ENCODE measurements around the gene ALKBH4.
"Not testable (repeated sequence)": the region's sequence is repeated elsewhere in the genome, so short reads cannot be mapped to it uniquely, and the experiment has no call there.

Gene ALKBH4

DNA sequence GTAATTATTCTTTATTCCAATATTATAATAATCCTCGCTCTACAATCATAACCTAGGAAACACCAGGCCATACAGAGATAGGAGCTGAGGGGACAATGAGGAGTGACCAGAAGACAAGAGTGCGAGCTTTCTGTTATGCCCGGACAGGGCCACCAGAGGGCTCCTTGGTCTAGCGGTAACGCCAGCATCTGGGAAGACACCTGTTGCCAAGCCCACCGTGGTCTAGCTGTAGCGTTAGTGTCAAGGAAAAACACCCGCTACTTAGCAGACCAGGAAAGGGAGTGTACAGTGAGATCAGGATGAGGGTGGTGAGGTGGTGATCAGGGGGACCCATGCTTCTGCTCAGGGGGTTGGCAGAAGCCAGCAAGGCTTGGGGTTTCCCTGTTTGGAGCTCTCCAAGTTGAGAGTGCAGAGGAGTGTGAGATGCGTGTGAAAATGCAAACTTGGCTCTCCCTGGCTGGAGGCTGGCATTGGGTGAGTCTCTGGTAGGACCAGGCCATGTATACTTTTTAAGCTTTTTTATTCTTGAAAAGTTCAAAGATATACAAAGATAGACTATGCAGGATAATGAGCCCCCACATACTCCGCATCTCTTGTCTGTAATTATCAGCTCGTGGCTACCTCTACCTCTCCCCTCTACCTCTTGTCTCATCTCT lies 15.4 kb upstream of the ALKBH4 start:
- H3K4me3 ChIP-seq (ENCODE audit: low read length); DNase-seq (ENCODE audit: low read depth, low spot score): not testable (repeated sequence)

- H3K4me3 ChIP-seq (ENCODE audit: low read length); DNase-seq (ENCODE audit: low read depth, low spot score): not testable (repeated sequence)
Observed at GRCh38 chr7:102479209-102479584, 14.5 kb upstream of the ALKBH4 start.

DNA sequence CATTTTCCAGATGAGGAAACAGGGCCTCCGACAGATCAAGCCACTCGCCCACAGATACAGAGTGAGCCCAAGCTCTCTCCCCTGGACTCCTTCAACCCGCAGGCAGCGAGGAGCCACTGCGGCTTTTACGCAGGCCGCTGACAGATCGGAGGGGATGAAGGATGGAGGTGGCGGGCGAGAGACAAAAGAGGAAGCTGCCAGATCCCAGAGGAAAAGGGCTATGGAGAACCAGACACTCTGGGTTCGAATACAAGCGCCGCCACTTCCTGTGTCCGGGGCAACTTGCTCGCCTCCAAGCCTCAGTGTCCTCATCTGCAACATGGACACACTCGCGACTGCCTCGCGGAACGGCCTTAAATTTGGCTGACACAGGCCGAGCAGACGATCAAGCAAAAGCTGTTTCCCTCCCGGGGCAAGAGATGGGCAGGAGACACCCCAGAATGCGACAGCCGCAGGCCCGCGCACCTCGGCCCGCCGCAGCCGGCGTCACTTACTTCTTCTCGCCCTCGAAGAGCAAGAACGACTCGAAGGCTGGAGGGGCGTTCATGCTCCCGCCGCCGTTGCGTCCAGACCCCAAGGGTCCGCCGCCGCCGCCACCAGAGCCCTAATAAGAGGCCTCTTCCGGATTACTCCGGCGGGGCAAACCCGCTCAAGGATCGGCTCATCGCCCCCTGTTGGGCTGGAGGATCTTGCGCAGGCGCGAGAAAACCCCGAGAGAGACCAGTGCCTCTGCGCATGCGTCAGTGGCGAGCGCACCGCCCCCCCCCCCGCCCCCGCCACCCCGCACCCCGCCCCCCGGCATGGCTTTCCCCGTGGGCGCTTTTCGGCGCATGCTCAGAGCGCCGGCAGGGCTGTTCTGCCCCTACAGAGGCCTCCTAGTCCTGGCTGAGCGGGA lies 13.9 kb upstream of the ALKBH4 start, which contains the start of gene POLR2J:
POLR2J (minus strand) TSS at position 609 of the 895 bp plus-strand sequence; CDS start at position 547, 62 bp downstream.
- peak; percentile 79 for DNase-seq (ENCODE audit: low read depth, low spot score)
- H3K4me3 ChIP-seq (ENCODE audit: low read length): peak within 1 kb of the TSS; percentile 46

DNA sequence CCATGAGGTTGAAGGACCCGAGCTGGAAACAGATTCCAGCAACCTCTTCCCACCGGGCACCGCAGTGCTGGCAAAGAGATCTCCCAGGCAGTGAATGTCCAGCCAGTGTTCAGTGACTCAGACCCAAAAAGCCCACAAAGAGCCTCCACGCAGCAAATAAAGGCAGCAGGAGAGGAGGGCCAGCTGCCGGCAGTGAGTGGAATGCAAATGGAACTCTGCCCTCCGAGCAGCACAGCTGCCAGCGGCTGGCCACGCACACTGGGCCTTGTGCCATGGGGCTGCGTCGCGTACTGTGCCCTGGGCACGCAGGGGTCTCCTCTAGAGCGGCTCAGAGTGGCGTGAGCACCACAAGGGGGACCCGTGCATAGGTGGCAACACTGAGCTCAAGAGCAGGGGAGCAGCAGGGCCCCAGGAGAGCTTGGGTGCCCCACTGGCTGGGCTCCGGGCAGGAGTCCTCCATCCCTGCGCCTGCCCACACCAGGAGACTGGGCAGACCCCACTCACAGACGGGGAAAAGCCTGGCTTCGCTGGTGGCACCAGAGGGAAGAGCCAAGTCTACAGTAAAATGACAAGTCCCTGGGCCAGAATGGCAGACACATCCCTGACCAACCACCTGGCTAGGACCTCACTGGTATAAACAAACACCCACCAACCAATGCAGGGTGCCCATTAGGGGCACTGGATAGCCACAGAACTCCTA lies 10.2 kb upstream of the ALKBH4 start:
- DNase-seq (ENCODE audit: low read depth, low spot score); H3K4me3 ChIP-seq (ENCODE audit: low read length): not testable (repeated sequence)

DNA sequence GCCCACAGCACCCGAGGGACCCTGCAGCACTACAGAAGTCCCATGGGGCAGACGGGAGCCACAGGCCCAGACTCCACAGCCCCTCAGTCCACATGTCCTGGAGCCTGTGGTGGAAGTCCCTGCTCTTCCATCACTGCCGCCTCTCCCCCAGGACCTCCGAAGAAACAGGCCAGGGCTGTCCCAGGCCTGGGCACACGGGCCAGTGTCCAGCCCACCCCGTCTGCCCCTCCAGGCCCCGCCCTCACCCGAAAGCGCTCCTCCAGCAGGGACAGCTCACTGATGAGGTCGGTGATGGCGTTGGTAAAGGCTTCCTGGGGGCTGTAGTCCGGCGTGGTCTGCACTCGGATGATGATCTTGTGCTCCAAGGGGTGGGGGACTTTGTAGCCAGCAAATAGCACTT lies 9.5 kb upstream of the ALKBH4 start:
- not testable (repeated sequence) for DNase-seq (ENCODE audit: low read depth, low spot score); H3K4me3 ChIP-seq (ENCODE audit: low read length)

DNA sequence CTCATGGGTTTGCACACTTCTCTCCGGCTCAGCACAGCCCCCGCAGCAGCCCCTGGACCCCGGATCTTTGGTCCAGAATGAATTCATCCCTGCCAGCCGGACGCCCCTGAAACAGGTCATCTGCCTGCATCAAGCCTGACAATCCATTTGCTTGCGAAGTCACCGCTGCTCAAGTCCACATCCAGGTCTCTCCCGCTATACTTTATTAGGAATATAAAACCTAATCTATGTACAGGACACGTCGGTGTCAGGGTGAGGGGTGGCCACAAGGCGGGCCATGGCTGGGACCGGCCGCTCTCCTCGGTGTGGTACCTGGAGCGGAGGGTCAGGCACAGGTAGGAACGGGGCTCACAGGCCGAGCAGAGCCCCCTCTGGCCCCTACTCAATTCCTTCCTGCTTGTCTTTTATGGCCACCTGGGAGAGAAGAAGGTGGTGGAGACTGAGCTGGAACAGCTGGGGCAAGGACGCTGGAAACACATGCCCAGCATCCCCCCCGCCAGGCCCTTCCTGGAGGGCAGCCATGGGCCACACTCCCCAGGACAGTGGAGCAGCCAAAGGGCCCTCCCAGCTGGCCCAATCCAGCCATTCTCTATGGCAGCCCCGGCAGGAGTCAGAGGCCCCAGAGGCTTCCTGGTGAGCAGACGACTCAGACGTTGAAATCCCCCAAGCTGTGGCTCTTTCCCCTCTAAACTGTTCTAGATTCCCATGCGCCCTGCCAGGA lies 8.8 kb upstream of the ALKBH4 start:
- no peak for DNase-seq (ENCODE audit: low read depth, low spot score)
- H3K4me3 ChIP-seq (ENCODE audit: low read length): no peak overlapping the region

GRCh38 chr7:102472126-102473041 lies 7.7 kb upstream of the ALKBH4 start:
- DNase-seq (ENCODE audit: low read depth, low spot score): no peak
- H3K4me3 ChIP-seq (ENCODE audit: low read length): no peak overlapping the region

DNA sequence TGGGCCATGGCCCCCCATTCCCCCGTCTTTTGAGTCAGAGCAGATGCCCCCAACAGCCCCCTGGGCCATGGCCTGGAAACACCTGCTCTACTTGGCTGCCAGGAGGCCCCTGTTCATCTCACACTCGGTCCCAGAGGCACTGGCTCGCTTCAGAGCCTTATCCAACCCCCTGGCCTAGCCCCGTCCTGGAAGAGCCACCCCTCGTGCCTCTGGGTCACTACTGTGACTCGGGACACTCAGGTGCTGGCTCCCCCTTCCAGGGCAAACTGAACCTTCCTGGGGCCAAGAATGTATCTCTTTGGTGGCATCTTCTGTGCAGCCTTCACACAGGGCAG lies 7.1 kb upstream of the ALKBH4 start:
- DNase-seq (ENCODE audit: low read depth, low spot score): no peak
- H3K4me3 ChIP-seq (ENCODE audit: low read length): no peak overlapping the region

DNA sequence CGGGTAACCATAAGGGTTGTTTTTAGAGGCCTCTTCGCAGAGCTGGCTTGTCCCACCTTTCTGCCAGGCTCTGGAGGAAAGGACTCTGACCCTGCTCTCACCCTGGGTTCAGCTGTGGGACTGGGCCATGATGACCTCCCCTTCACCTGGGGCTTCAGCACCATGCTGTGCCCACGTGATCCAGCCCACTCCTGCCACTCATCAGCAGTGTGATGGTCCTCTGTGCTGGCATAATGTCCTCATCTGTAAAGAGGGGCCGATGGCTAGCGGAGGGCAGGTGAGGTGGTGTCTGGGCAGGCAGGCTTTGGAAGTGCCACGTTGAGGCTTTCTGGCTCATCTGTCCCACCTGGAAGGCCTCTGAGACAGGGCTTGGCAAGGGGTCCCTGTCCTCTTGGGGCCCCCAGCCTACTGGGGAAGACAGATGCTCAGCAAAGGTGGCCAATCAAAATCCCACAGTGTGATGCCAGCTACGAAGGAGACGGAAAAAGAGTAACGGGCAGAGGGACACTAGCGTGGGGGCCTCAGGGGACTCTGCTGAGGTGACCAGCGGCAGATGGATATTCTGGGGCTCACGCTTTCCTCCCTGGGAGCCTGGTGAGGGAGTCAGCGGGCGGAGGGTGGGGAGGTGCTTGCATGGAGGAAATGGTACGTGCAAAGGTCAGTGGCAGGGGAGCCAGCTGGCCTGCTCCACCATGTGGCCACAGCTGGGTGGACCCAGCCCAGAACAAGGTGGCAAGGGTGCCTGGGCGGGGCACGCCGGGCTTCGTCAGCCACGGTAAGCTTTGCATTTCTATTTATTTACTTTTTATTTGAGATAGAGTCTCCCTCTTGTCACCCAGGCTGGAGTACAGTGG lies 5.5 kb upstream of the ALKBH4 start:
- H3K4me3 ChIP-seq (ENCODE audit: low read length): no peak overlapping the region
- no peak for DNase-seq (ENCODE audit: low read depth, low spot score)

GRCh38 chr7:102469351-102469971 lies 4.8 kb upstream of the ALKBH4 start:
- no peak overlapping the region for H3K4me3 ChIP-seq (ENCODE audit: low read length)
- no peak for DNase-seq (ENCODE audit: low read depth, low spot score)

- DNase-seq (ENCODE audit: low read depth, low spot score): no peak
Observed at GRCh38 chr7:102468478-102469350, 4.1 kb upstream of the ALKBH4 start.

DNA sequence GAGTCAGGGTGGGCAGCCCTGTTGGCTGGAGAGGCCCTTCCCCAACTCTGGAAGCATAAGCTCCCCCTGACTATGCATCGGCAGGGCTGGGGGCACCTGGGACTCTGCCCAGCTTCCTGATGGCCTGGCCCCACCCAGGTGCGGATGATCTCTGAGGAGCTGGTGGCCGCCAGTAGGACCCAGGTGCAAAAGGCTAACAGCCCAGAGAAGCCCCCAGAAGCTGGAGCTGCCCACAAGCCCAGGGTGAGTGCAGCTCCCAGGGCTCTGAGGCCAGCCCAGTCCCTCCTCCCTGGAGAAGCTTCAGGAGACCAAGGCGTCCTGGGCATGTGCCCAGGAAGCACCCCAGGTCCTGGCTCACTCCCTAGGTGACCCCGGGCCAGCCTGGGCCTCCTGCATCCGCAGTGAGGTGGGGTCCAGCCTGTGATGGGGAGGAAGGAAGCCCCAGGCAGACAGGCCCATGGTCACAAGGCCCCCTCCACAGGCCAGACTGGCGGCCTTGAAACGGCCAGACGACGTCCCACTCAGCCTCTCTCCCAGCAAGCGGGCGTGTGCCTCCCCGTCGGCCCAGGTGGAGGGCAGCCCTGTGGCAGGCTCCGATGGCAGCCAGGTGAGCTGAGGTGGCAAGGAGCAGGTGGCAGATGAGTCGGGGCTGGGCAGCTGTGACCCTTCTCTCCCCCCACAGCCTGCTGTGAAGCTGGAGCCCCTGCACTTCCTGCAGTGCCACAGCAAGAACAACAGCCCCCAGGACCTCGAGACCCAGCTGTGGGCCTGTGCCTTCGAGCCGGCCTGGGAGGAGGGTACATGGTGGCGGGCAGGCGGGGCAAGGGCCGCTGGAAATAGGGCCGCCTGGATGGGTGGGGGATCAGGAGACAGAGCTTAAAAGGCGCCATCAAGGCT lies 3.2 kb upstream of the ALKBH4 start:
- no peak for DNase-seq (ENCODE audit: low read depth, low spot score)
- no peak overlapping the region for H3K4me3 ChIP-seq (ENCODE audit: low read length)

More at GRCh38 chr7:102468478-102469350, 4.1 kb upstream of the ALKBH4 start:
- no peak overlapping the region for H3K4me3 ChIP-seq (ENCODE audit: low read length)

- no peak for DNase-seq (ENCODE audit: low read depth, low spot score)
- H3K4me3 ChIP-seq (ENCODE audit: low read length): peak overlapping the region; percentile 100; the same call in 1 of the 2 replicates
Observed at GRCh38 chr7:102466097-102466496, 1.4 kb upstream of the ALKBH4 start.

DNA sequence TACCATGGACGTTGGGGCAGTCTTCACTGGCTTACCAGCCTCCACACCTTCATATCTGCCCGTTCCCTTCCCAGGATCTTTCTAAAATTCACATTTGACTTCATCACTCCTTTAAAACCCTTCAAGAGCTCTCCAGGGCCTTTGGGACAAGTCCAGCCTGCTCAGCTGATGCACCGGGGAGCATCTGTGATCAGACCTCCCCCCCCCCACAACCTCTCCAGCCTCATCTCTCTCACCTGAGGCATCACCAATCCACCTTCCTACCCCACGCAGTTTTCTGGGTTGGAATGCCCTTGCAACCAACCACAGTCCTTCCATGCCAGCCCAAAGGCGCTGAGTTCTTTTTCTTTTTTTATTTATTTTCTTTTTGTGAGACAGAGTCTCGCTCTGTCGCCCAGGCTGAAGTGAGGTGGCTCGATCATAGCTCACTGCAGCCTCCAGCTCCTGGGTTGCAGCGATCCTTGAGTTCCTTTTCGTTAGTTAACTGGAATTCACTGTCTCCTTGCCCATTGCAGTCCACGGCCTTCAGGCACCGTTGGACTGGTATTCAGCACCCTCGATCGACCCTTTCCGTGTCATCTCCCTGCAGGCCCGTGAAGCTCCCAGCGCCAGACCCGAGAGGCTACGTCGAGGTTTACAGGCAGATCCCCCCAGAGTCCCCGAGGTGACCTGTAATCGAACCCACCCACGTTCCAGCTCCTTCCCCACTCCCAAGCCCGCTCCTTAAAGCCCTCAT lies 654 bp downstream of the ALKBH4 start:
- H3K4me3 ChIP-seq (ENCODE audit: low read length): peak overlapping the region; percentile 100
- DNase-seq (ENCODE audit: low read depth, low spot score): no peak
